ENCODE measurements around the gene KLK8. TPM values are rescaled to one million over a fixed set of nuclear protein-coding genes. Genes with fewer than 3 reads are reported as not detected.

KLK8 gene
- total RNA-seq, result not detected in 2 replicates

DNA sequence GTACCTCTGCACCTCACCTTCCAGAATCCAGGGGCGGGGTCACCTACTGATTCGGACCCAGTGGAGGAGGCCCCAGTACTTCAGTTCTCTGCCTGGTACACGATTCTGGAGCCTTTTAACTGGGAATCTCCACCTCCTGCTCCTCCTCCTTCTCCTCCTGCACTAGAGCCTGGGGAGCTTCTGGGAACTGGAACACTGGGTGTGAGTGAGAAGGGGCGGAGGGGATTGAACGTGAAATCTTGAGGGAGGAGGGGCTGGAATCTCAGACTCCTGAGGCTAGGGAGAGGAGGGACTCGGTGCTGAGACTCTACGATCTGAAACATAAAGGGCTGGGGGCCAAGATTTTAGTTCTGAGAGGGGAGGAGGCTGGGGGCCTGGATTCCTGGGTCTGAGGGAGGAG, at the start of gene KLK8:
TSS of gene KLK8 (minus strand) at position 90 of the 400 bp plus-strand sequence. CDS start 437 bp downstream, outside the sequence.
- no peak within 1 kb of the TSS for H3K4me3 Mint-ChIP-seq

DNA sequence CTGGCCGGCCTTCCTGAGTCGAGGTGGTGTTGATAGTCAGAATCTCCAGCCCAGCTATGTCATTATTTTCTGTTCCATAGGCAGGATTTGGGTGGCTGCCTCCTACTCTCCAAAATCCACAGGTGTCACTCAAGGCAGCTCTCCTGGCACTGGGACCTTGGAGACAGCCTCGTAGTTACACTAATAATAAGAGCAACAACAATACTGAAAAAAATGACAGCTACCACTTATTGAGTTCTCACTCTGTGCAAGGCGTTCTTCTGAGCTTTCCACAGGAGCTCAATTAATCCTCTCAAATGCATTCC, 45.6 kb upstream of the KLK8 start:
- Mint-ChIP-seq H3K9me3 (no peaks in the 10 kb centered on the region), H3K4me3 (no peak overlapping the region), H3K4me1 (no peaks in the 10 kb centered on the region), H3K36me3 (ENCODE audit: low read depth) (no peaks in the 10 kb centered on the region), H3K27me3 (peaks cover 12% of the 10 kb centered on the region), H3K27ac (no peak overlapping the region)
- no peak for DNase-seq
- intact Hi-C loops (cut with micrococcal nuclease), result no loop called here

More for the DNA sequence above, at the start of gene KLK8:
- peaks cover 6% of the 10 kb centered on the region for H3K27me3 Mint-ChIP-seq
- no peaks in the 10 kb centered on the region for H3K4me1 Mint-ChIP-seq
- no peaks in the 10 kb centered on the region for H3K9me3 Mint-ChIP-seq
- intact Hi-C loops (cut with micrococcal nuclease), result no loop called here
- H3K36me3 Mint-ChIP-seq (ENCODE audit: low read depth), result no peaks in the 10 kb centered on the region
- DNase-seq, result no peak
- no peak within 1 kb of the TSS for H3K27ac Mint-ChIP-seq

DNA sequence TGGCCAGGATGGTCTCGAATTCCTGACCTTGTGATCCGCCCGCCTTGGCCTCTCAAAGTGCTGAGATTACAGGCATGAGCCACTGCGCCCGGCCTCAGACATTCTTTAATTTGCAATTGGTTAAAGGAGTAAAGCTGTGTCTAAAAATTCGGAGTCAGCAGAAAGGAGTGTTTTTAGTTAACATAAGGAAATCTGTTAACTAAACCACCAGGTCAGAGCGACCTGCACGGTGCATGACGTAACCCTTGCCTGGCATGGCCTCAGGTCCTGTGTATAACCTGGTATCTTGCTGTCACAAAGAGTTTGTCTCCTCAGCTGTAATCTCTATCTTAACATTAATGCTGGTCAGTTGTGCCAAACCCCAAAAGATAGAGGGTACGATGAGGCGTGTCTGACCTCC, 42.9 kb upstream of the KLK8 start:
- intact Hi-C loops (cut with micrococcal nuclease), result no loop called here
- no peaks in the 10 kb centered on the region for H3K36me3 Mint-ChIP-seq (ENCODE audit: low read depth)
- no peak overlapping the region for H3K27ac Mint-ChIP-seq
- H3K9me3 Mint-ChIP-seq, result no peaks in the 10 kb centered on the region
- no peak overlapping the region for H3K4me3 Mint-ChIP-seq
- peaks cover 12% of the 10 kb centered on the region for H3K27me3 Mint-ChIP-seq
- no peaks in the 10 kb centered on the region for H3K4me1 Mint-ChIP-seq
- DNase-seq, result no peak

DNA sequence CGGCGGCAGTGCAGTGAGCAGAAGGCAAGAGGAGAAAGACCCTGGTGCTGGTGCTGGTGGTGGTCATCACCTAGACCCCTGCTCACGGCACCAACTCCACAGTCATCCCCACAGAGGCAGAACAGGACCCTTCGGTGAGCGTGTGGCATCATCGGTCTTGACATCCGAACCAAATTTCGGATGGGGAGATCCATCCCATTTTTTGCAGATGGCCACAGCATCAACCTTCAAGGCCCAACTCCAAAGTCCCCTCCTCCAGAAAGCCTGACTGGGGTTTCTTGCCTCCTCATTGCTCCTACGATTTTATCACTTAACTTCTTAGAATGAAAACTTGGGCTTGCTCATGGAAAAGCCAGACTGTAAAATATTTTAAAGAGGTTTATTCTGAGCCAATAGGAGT, 42.1 kb upstream of the KLK8 start:
- Mint-ChIP-seq H3K4me3 (no peak overlapping the region), H3K36me3 (ENCODE audit: low read depth) (no peaks in the 10 kb centered on the region), H3K4me1 (no peaks in the 10 kb centered on the region), H3K9me3 (no peaks in the 10 kb centered on the region), H3K27ac (no peak overlapping the region), H3K27me3 (peaks cover 12% of the 10 kb centered on the region)
- no peak for DNase-seq
- intact Hi-C loops (cut with micrococcal nuclease), result no loop called here

- no peak for DNase-seq
- H3K4me1 Mint-ChIP-seq, result no peaks in the 10 kb centered on the region
- H3K27me3 Mint-ChIP-seq, result no peaks in the 10 kb centered on the region
- H3K36me3 Mint-ChIP-seq (ENCODE audit: low read depth), result no peaks in the 10 kb centered on the region
- intact Hi-C loops (cut with micrococcal nuclease), result no loop called here
- no peak overlapping the region for H3K4me3 Mint-ChIP-seq
- H3K9me3 Mint-ChIP-seq, result no peaks in the 10 kb centered on the region
- no peak overlapping the region for H3K27ac Mint-ChIP-seq
Measured at GRCh38 chr19:51040151-51040550, 38.7 kb upstream of the KLK8 start.

DNA sequence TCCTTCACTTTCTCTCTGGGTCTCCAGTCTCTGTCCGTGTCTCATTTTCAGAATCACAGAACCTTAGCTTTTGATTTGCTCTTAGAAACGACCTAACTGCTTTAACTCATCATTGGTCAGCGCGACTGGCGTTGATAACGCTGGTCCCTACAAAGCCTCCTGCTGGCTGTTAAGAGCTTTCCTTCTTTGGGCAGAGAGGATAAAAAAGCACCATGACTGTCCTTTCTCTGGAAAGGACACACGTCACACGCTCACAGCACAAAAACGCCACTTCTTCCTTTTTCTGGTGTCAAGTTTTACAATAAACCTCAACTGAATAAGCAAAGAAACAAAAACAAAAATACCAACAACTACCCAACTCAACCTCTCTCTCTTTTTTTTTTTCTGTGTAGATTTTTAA, 35.1 kb upstream of the KLK8 start:
- intact Hi-C loops (cut with micrococcal nuclease), result no loop called here
- Mint-ChIP-seq H3K4me1 (no peaks in the 10 kb centered on the region), H3K27ac (no peak overlapping the region)

DNA sequence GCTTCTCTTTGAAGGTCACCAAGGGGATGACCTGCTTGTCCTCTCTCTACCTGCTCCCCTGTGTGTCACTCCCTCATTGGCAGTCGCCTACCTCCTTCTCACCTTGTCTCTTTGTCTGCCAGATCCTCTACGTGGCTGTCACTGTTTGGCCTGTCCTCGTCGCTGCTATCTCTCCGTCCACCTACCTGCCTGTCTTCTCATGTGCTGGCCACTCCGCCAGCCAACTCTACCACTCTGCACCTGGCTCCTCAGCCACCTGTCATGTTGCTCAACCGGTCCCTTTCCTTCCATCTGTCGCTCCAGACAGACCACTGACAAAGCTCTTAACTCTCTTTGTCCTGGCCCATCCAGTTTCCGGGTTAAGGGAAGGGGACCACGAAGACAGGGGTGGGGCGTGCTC, 33.3 kb upstream of the KLK8 start, which contains the start of gene KLK12:
TSS of gene KLK12 (minus strand) at position 299 of the 400 bp plus-strand sequence. CDS start 381 bp downstream, outside the sequence.
- H3K9me3 Mint-ChIP-seq, result no peaks in the 10 kb centered on the region
- H3K27me3 Mint-ChIP-seq, result no peaks in the 10 kb centered on the region
- H3K27ac Mint-ChIP-seq, result no peak within 1 kb of the TSS
- DNase-seq, result no peak
- H3K4me3 Mint-ChIP-seq, result no peak within 1 kb of the TSS
- no peaks in the 10 kb centered on the region for H3K36me3 Mint-ChIP-seq (ENCODE audit: low read depth)
- intact Hi-C loops (cut with micrococcal nuclease), result no loop called here
- H3K4me1 Mint-ChIP-seq, result no peaks in the 10 kb centered on the region

More for the DNA sequence above, 35.1 kb upstream of the KLK8 start:
- no peaks in the 10 kb centered on the region for H3K9me3 Mint-ChIP-seq
- no peak for DNase-seq
- H3K27me3 Mint-ChIP-seq, result no peaks in the 10 kb centered on the region
- H3K36me3 Mint-ChIP-seq (ENCODE audit: low read depth), result no peaks in the 10 kb centered on the region
- H3K4me3 Mint-ChIP-seq, result no peak overlapping the region

DNA sequence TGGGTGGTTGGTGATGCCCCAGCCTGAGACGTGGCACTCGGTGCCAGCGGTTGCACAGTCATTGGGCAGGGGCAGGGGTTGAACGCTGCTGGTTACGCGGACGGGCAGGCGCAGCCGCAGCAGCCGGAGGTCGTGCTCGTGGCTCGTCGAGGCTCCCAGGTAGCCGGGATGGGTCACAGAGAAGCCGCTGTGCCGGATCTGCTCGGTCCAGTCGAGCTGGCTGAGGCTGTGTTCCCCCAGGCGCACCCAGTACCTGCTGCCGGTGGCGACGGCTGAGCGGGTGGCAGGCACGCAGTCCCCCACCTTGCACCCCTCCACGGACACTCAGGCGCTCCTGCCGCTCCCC, 30.4 kb upstream of the KLK8 start:
- Mint-ChIP-seq H3K9me3 (no peaks in the 10 kb centered on the region), H3K36me3 (ENCODE audit: low read depth) (no peaks in the 10 kb centered on the region), H3K4me3 (no peak overlapping the region), H3K4me1 (no peaks in the 10 kb centered on the region), H3K27ac (no peak overlapping the region), H3K27me3 (peaks cover 3% of the 10 kb centered on the region)
- DNase-seq, result no peak
- intact Hi-C loops (cut with micrococcal nuclease), result no loop called here

GRCh38 chr19:51031220-51031879, 29.9 kb upstream of the KLK8 start:
- H3K4me3 Mint-ChIP-seq, result no peak overlapping the region
- H3K27ac Mint-ChIP-seq, result no peak overlapping the region
- DNase-seq, result no peak
- H3K27me3 Mint-ChIP-seq, result peaks cover 3% of the 10 kb centered on the region
- intact Hi-C loops (cut with micrococcal nuclease), result no loop called here
- H3K36me3 Mint-ChIP-seq (ENCODE audit: low read depth), result no peaks in the 10 kb centered on the region
- no peaks in the 10 kb centered on the region for H3K4me1 Mint-ChIP-seq
- no peaks in the 10 kb centered on the region for H3K9me3 Mint-ChIP-seq

DNA sequence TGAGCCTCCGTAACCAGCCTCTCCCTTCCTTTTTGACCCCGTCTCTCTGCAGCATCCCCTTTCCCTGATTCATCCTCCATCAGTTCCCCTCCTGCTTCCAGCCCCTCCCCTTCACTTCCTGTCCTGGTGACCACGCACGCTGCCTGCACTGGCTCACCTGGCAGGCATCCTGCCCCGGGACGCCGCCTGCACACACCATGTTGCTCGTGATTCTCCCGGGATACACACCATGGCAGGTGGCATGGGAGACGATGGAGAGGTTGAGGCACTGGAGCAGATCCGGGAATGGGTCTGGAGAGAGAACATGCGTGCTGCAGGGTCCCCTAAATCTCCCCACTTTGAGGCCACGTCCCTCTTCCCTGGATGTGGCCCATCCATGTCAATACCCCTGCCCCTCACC, 29.2 kb upstream of the KLK8 start:
- Mint-ChIP-seq H3K4me1 (no peaks in the 10 kb centered on the region), H3K27me3 (peaks cover 3% of the 10 kb centered on the region), H3K4me3 (no peak overlapping the region), H3K9me3 (no peaks in the 10 kb centered on the region), H3K36me3 (ENCODE audit: low read depth) (no peaks in the 10 kb centered on the region), H3K27ac (no peak overlapping the region)
- intact Hi-C loops (cut with micrococcal nuclease), result no loop called here
- DNase-seq, result no peak

GRCh38 chr19:51029718-51030117, 28.3 kb upstream of the KLK8 start:
- no peak for DNase-seq
- no peak overlapping the region for H3K27ac Mint-ChIP-seq
- intact Hi-C loops (cut with micrococcal nuclease), result no loop called here
- no peaks in the 10 kb centered on the region for H3K9me3 Mint-ChIP-seq
- H3K4me3 Mint-ChIP-seq, result no peak overlapping the region
- peaks cover 3% of the 10 kb centered on the region for H3K27me3 Mint-ChIP-seq
- H3K4me1 Mint-ChIP-seq, result no peaks in the 10 kb centered on the region
- H3K36me3 Mint-ChIP-seq (ENCODE audit: low read depth), result no peaks in the 10 kb centered on the region

GRCh38 chr19:51027873-51028272, 26.5 kb upstream of the KLK8 start:
- intact Hi-C loops (cut with micrococcal nuclease), result no loop called here
- peaks cover 3% of the 10 kb centered on the region for H3K27me3 Mint-ChIP-seq
- no peak overlapping the region for H3K27ac Mint-ChIP-seq
- H3K4me3 Mint-ChIP-seq, result no peak overlapping the region
- no peaks in the 10 kb centered on the region for H3K9me3 Mint-ChIP-seq
- DNase-seq, result no peak
- H3K4me1 Mint-ChIP-seq, result no peaks in the 10 kb centered on the region
- no peaks in the 10 kb centered on the region for H3K36me3 Mint-ChIP-seq (ENCODE audit: low read depth)

DNA sequence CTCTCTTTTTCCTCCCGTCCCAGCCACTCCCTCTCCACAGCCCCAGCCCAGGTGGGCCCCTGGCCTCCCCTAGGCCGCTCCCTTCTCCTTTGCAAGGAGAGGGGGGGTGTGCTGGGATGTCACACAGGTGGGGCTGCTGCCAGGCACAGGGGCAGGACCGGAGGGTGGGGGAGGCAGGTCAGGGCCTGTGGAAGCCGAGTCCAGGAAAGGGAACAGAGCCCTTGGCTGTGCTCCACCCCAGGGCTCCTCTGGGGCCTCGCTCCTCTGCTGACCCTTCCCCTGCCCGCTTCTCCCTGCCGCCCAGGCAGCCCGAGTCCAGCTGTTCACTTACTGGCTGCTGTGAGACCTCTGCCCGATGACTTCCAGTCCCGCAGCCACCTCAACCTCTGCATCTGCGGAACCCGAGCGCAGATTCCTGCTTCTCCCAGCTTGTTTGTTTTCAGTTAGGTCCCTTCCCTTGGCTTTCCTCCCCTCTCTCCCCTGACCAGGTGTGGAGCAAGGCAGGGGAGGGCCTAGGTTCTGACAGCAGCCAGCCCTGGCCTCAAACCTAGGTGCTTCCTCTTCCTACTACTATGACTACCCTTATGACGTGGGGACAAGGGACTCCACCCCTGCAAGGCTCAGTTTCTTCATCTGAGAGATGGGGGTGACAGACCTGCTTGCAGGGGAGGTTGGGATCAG, 25.9 kb upstream of the KLK8 start:
- Mint-ChIP-seq H3K27me3 (peaks cover 5% of the 10 kb centered on the region), H3K36me3 (ENCODE audit: low read depth) (no peaks in the 10 kb centered on the region), H3K4me1 (no peaks in the 10 kb centered on the region), H3K9me3 (no peaks in the 10 kb centered on the region), H3K4me3 (no peak overlapping the region), H3K27ac (no peak overlapping the region)
- DNase-seq, result no peak
- intact Hi-C loops (cut with micrococcal nuclease), result no loop called here

DNA sequence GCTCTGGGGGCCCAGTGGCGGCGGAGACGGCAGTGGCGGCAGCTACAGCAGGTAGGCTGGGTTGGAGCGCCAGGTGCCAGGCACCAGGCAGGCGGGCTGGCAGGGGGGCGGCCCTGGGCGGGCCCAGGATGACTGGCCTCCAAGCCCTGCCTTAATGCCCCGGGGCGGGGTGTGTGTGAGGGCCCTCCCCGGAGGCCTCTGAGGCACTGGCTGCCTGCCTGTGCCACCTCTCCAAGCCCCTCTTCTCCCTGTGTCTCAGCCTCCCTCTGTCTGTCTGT, 25.1 kb upstream of the KLK8 start, which contains the start of gene KLK11:
TSS of gene KLK11 (minus strand) at position 63 of the 278 bp plus-strand sequence. CDS start 985 bp downstream, outside the sequence.
- Mint-ChIP-seq H3K27ac (no peak within 1 kb of the TSS), H3K9me3 (no peaks in the 10 kb centered on the region), H3K4me1 (no peaks in the 10 kb centered on the region), H3K4me3 (no peak within 1 kb of the TSS), H3K27me3 (peaks cover 6% of the 10 kb centered on the region), H3K36me3 (ENCODE audit: low read depth) (no peaks in the 10 kb centered on the region)
- intact Hi-C loops (cut with micrococcal nuclease), result no loop called here
- DNase-seq, result no peak

Data from activated CD4-positive, alpha-beta T cell treated with anti-CD3 and anti-CD28 coated beads, Interleukin-2, amount 10 ng/mL, durations not matched to agents 24 days and 14 days (primary cell).